Stimulated activated CD8-positive, alpha-beta memory T cell treated with anti-CD3 and anti-CD28 coated beads, Interleukin-15, amount 100 ng/mL, for 4 hours (primary cell): ENCODE measurements around the gene ARF1.

Experiments
- DNase-seq, 2 donors: peaks; one replicate each; pipeline ENCODE4 v3.0.0-alpha.2; 2020; ENCODE audit warnings: low read depth in 2 of 2

The ARF1 gene

DNA sequence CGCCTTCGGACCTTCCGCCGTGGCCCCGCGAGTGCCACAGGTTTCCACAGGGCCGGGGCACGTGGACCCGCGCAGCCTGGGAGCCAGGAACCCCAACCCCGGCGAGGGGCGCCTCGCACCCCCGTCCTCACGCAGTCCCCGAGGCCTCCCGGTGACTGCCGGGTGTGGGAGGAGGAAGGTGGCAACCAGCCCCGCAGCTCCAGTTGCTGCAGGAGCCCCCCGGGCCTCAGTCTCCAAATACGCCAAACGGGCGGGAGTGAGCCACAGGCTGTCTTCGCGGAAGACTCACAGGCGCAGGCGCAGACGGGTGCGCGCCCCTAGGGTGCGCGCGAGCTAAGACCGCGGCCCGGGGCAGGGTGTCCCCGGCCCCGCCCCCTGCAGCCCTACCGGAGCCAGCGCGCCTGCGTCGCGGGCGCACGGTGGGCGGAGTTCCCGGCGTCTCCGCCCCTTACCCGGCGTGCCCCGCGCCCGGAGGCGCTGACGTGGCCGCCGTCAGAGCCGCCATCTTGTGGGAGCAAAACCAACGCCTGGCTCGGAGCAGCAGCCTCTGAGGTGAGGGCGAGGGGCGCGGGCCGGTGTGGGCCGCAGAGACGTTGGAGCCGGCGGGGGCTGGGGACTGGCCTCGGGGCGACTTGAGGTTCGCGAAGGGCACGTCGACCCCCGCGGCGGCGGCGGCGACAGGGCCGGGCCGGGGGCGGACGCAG lies at the start of gene ARF1:
Gene ARF1 (plus strand): TSS at position 495 of the 704 bp plus-strand sequence. CDS start 14,407 bp downstream, outside the sequence.
- peak; percentile 81 to 91 for DNase-seq

DNA sequence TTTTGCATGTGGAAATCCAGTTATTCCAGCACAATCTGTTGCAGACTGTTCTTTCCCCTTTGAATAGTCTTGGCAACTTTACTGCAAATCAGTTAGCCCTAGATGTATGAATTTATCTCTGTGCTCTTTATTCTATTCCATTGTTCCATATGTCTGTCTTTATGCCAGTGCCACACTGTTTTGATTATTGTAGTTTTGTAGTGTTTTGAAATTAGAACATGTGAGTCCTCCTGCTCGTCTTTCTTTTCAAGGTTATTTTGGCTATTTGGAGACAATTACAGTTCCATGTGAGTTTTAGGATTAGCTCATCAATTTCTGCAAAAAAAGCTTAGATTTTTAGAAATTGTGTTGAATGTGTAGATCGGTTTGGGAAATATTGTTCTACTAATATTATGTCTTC lies 49.1 kb upstream of the ARF1 start:
- no peak for DNase-seq

DNA sequence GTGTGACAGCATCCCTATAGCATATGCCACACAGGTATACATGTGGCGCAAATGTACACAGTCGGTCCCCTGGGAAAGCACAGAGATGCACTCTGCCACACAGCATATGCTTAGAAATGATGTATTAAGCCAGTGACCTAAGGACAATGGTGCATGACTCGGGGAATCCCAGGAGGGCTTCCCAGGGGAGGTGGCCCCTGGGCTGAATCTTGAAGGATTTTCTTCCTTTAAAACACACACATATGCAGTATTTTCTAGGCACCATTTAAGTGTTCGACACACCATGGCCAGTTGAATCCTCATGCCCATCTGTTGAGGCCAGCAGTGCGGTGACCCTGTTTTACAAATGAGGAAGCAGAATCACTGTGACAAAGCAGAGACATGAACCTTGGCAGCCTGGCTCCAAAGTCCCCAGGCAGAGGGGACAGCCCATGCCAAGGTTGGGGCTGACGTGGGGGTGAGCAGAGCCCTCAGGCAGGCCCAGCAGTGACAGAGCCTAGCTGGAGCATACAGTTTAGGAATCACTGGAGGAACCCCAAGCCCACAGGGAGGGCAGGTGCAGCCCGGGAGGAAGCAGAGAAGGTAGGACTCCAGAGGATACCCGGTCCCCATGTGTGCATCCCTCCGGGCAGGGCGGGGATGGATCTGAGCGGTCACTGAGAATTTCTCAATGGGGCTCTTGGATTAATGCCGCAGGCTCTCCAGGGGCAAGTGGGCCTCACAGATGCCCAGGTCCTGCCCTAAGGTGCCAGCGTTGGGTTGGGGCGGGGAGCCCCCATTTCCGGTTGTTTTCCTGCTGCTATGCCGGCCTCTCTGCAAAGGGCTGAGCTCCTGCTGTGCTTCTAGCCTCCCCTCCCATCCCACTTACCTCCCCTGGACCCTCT lies 47.3 kb upstream of the ARF1 start:
- DNase-seq = no peak

DNA sequence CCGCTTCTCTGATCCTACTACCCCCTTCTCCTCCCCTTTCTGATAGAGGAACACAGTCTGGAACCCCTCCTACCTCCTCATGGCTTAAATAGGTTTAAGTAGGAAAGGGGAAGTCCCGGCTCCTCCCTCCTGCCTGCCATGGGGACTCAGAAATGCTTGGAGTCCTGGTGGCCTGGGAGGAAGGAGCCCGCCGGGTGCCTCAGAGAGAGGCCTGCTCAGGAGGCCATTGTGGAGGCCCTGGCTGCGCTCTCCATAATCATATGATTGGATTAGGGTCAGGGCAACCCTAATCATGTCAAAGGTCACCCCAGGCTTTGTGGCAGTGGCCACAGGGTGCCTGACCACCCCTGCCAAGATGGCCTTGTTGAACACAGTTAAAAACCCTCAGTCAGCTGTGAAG lies 46.7 kb upstream of the ARF1 start:
- DNase-seq = no peak

DNA sequence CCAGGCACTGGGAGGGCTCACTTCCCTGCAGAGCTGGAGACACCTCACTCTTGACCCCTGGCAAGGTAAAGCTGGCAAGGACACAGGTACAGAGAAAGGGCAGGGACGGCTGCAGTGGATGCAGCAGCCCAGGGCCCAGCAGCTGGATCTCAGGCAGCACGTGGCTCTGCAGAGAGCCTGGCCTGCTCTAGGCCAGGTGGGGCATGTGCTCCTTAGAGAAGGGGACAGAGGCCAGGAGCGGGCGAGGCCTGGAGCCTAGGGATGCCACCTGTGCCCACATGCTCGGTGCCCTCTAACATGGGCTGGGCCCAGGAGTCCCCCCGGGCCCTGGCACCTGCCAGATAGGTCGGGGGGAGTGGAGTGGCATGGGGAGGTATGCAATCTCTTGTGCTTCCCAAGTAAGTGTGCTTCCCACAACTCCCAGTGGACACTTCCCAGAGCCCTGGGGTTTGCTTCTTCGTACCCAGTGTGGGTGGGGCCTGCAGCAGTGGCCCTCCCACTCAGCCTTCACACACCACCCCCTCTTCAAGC lies 45.7 kb upstream of the ARF1 start:
- DNase-seq = no peak

DNA sequence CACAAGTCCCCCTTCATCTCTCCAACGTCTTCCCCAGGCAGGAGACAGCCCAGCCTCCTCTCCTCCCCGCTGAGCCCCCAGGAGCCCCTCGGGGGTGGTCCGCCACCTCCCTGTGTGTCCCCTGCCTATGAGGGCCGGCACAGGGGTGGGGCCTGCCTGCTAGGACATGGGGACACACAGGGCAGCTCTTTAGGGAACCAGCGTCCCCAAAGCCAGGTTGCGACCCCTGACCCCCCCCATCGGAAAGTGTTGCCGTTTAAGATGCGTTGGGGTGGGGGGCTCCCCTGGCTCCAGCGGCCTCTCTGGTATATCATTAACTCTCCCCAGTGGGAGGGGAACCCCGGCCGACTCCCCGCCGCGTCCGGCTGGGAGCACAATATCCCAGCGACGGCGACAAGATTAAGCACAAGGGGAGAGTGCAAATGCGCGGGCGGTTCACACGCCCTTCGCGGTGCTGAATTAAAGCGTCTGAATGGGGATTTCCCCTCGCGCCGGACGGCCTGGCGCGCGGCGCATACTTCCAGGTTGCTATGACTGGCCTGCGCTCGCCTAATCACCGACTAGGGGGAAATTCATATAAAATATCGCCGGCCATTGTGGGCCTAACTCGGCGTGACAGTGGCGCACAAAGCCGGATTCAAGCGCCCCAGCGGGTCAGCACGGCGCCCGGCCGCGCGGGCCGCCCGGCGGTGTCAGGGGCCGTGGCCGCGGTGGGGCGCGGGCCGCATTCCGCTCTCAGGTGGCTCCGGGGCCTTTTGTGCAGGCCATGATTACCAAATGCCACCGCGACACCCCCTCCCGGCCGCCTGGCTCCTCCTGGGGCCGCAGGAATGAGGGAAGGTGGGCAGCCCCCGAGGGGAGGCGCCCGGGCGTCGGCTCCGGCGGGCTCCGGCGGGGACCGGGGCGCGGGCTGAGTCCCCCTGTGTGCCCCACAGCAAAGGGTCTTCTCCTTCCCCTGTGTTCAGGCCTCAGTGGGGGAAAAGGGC lies 44.8 kb upstream of the ARF1 start:
- DNase-seq = no peak

DNA sequence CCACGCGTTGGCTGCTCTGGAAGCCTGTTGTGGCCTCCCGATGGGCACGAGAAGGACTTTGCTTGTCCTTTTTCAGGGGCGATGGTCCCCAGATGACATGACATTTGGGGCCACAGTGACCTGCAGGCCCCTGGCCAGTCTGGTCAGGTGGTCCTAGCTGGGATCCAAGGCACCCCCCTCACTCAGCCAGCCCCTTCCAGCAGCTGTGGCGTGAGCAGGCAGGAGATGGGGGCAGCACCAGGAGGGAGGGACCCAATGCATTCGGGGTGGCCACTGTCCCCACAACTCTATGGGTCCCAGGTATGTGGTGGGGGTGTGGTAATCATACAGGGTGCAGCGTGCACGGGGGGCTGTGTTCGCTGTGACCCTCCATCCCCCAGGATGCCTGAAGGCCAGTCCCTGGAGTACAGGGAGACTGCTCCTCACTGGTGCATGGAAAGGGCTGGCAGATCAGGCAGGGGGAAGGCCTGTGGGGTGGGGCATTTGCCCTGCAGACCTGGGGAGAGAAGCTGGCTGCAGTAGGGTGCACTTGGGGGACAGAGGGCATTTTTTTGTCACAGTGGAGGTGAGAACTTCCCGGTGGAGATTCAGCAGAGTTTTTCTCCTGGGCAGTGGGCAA lies 44.0 kb upstream of the ARF1 start:
- no peak for DNase-seq

DNA sequence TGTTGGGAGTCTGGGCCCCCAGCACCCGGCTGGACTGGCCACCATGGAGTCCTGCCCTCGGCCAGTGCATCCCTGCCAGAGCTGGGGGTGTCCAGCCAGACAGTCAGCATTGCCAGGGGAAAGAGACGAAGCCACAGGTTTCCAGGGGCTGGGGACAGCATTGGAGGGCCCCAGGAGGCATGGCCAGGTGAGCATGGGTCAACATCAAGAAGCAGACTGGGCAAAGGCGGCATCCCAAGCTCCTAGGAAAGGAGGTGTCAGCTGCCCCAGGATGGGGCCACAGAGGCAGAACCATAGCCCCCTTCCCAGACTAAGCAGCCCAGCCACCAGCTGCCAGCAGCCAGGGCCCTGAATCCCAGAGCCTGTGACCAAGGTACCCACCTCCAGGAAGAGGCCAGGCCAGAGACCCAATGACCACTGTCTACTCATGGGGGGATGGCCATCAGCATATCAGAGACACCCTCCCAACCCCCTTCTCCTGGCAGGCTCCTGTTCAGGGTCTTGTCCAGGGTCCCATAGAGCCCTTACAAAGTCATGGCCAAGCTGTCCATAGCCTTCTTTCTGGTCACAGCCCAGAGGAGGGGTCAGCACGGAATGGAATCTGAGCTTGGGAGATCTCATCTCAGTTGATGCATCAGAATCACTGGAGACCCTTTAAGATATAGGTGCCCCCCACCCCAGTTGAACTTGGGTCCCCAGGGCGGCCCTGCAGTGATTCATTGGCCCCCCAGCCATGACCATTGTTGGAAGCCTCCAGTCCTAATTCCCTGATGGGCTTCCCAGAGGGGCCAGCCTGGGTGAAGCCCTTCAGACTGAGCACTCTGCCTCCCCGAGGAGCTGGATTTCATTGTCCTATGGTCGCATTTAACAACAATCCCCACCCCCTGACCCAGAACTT lies 43.3 kb upstream of the ARF1 start:
- DNase-seq = no peak

DNA sequence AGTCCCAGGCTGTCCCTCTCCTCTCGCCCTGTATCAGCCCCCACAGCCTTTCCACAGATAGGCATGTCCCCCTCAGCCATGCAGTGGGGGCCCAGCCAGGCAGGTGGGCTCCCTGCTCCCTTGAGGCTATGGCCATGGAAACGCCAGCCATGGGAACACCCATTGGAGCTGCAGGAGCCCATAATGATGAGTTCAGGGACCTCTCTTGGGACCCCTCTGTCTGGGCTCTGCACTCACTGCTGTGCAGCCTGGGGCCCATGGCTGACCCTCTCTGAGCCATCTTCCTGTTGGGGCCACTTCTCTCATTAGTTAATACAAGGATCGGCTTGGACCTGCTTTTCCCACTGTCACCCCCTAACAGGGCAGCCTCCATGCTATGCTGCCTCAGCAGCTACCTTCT lies 42.5 kb upstream of the ARF1 start:
- no peak for DNase-seq

DNA sequence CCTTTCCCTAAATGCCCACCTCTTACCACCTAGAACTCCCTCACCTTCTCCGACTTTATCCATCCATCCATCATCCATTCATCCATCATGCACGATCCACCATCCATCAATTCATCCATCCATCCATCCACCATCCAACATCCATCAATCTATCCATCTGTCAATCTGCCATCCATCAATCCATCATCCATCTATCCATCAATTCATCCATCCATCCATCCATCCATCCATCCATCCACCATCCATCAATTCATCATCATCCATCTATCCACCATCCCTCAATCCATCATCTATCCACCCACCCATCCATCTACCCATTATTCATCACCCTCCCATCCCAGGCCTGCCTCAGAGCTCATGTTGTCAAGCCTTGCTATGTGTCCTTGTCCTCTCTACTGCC lies 41.2 kb upstream of the ARF1 start:
- no peak for DNase-seq

DNA sequence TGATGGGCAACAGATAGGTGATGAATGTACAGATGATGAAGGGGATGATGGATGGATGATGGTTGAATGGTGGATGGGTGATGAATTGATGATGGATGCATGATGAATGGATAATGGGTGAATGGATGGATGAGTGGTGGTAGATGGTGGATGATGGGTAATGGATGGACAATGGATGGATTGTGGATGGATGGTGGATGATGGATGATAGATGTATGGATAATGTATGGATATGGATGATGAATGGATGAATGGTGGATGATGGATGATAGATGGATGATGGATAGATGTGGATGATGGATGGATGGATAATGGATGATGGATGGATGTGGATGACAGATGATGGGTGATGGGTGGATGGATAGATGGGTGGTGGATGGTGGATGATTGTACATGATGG lies 40.0 kb upstream of the ARF1 start:
- no peak for DNase-seq

DNA sequence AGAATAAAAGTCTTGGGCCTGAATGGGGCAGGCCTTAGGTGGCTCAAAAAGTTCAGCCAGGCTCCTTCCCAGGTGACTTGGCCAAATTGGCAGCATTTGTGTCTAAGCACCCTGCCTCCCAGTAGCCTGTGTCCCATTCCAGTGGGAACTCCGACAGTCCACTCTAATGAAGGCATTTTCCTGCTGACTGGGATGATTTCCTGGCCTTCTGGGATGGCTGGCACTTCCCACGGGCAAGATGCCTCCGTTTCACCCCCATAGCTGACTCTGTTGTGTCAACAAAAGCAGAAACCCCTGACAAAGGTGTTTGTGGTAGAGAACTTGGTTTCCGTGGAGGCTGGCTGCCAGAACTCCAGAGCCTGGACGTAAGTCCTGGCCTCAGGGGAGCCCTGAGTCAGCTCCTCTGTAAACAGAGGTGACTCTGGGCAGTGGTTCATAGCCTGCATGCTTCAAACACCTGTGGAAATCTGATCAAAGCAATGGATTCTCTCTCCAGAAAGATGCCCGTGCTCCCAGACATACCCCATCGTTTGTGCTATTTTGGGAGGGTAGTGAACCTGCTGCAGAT lies 39.1 kb upstream of the ARF1 start:
- DNase-seq = no peak

DNA sequence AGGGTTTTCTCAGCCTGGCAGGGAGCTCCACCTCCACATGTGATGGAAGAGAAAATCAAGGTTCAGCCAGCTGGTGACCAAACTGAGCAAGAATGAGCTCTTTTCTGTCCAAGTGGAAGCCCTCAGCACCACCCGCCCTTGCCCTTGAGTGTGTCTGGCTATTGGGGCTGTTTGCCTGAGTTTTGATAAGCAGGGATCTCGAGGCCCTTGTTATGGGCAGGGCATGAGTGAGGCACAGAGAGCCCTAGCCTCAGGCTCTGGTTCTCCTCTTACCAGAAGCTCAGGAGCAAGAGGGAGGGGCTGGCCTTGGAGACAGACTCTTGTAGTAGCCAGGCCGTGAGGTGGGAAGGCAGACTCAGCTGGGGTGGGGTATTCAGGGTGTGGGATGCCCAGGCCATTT lies 37.5 kb upstream of the ARF1 start:
- no peak for DNase-seq

DNA sequence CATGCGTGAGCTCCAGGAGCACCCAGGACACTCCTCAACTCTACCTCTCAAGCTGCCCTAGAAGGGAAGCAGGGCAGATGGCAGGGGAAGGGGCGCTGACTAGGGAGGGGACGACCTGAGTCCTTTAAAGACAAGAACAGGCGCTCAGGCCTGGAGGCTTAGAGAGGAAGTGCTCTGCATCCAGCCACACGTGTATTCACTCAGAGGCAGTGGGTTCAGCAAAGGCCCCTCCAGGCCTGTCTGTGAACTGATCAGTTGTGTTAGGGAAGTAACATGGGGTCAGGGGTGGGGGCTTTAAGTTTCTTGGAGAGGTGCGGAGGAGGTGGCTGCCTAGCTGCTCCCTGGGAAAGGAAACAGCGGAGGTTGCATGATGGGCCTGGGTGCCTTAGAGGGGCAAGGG lies 37.1 kb upstream of the ARF1 start:
- DNase-seq = no peak

DNA sequence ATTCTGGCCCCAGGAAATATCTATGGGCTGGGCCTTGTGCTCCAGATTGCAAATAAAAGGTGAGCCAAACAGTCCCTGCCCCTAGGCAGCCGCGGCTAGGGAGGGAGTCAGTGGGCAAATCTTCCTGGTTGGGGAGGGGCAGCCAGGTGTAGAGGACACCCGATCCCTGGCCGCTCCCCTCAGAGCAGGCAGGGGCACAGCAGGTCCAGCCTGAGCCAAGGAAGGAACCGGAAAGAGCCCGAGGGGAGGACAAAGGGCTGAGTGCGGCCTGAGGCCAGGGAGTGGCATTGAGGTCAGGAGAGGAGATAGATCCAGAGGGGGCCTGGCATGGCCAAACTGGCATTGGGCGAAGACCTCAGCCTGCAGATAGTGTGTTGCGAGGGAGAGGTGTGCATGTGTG lies 36.6 kb upstream of the ARF1 start:
- no peak for DNase-seq

DNA sequence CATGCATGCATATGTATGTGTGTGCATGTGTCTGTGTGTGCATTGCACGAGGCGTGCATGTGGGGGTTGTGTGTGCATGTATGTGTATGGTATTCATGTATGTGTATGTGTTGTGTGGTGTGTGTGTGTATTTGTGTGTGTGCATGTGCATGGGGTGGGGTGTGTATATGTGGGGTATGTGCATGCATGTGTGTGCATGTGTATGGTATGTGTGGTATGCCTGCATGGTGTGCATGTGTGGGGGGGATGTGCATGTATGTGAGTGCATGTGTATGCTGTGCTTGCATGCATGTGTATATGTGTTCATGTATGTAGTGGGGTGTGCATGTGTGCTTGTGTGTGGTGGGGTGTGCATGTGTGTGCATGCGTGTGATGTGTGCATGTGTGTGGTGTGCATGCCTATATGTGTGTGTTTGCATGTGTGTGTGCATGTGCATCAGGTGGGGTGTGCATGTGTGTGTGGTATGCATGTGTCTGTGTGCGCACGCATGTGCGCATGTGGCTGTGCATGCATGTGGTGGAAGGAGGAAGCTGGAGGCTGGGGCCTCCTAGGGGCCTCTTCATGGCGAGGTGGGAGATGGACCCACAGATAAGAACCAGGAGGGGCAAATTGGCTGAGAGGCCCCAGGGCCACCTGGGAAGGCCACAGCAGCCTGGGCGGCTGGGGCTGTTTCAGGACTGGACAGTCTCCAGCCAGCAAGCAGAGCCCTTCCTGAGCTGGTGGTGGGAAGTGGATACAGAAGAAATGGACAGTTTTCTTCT lies 35.9 kb upstream of the ARF1 start:
- no peak for DNase-seq

DNA sequence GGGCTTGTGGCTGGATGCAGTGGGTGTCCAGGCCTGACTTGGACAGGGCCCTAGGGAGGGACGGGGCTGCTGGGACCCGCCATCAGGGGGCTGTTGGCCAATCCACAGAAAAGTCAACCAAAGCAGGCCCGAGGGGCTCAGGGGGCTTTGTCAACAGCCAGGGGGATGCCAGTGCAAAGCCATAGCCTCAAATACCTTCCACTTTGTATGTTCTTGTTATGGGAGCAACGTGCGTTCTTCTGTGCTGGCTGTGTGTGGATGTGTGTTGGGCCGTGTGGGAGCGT lies 35.4 kb upstream of the ARF1 start:
- DNase-seq = no peak

DNA sequence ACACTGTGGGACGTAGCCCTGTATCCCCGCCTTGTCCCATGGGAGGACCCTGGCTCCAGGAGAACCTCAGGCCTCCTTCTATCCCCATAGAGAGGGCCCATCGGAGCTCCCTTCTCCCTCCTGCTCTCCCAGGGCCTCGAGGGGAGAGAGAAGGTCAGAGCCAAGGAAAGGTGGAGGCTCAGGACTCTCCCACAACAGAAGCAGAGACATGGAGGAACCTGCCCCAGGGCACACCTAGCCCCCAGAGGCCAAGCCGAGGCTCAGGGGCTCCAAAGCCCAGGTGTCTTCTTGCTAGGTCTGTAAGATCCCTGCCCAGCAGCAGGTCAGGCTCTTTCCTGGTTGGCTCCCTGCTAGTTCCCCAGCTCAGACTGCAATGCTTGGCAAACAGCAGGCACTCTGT lies 34.4 kb upstream of the ARF1 start:
- no peak for DNase-seq

DNA sequence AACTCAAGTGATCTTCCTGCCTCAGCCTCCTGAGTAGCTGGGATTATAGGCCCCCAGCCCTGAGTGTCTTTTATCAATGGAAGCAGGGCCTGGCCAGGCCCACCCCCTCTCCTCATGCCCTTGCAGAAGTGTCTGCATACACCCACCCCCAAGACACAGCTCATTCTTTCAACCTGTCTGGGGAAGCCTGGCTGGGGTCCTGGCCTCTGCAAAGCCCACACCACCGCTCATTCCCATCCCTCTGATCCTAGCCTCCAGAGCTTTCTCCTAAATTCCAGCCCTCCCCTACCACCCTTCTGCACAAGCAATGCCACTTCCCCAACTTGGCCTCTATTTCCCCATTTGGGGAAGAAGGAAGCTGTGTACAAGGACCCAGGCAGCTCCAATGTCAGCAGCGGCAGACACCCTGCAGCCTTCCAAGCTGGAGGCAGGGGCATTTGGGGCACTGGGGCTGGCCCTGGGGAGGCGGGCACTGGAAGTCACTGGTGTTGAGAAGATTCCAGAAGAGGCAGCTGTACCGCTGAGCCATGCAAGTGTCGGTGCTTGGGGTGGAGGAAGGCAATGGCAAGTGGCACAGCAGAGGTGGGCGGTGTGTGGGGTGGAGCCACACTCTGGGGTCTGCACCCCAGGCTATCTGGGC lies 33.7 kb upstream of the ARF1 start:
- DNase-seq = no peak
